Suppressor macrophage treated with lipopolysaccharide for 4 hours (primary cell): Measurements from ENCODE around the gene ZSWIM8.

Source experiments
- DNase-seq: peaks from one replicate; pipeline ENCODE4 v3.0.0-alpha.2; 2020

Gene ZSWIM8

GRCh38 chr10:73797324-73798025 is 12.1 kb downstream of the ZSWIM8 start:
- DNase-seq = no peak

DNA sequence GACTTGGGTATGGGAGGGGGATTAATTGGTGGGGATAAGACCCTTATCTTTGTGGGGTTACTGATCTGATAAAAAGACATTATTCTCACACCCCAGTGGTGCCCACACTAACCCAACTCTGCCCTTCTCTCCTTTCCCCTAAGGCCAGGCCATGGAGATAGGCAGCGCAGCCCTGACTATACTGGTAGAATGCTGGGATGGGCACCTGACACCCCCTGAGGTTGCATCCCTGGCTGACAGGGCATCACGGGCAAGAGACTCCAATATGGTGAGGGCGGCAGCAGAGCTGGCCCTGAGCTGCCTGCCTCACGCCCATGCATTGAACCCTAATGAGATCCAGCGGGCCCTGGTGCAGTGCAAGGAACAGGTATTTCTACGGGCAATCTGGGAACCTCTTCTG is 12.7 kb downstream of the ZSWIM8 start:
- DNase-seq = no peak

DNA sequence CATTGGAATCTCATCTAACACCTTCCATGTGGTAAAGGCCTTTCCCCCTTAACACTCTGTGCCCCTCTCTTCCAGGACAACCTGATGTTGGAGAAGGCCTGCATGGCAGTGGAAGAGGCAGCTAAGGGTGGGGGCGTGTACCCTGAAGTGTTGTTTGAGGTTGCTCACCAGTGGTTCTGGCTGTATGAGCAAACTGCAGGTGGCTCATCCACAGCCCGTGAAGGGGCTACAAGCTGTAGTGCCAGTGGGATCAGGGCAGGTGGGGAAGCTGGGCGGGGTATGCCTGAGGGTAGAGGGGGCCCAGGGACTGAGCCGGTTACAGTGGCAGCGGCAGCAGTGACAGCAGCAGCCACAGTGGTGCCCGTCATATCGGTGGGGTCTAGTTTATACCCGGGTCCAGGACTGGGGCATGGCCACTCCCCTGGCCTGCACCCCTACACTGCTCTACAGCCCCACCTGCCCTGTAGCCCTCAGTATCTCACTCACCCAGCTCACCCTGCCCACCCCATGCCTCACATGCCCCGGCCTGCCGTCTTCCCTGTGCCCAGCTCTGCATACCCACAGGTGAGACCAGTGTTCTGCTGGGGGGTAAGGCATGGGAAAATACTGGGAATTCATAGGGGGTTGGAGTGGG is 13.6 kb downstream of the ZSWIM8 start:
- no peak for DNase-seq

- DNase-seq = no peak
Measured at GRCh38 chr10:73799899-73800559, 14.6 kb downstream of the ZSWIM8 start.

- no peak for DNase-seq
Measured at GRCh38 chr10:73800560-73801252, 15.3 kb downstream of the ZSWIM8 start.

GRCh38 chr10:73801253-73801590 is 15.8 kb downstream of the ZSWIM8 start:
- no peak for DNase-seq

- no peak for DNase-seq
Measured at GRCh38 chr10:73802276-73802991, 17.0 kb downstream of the ZSWIM8 start.

DNA sequence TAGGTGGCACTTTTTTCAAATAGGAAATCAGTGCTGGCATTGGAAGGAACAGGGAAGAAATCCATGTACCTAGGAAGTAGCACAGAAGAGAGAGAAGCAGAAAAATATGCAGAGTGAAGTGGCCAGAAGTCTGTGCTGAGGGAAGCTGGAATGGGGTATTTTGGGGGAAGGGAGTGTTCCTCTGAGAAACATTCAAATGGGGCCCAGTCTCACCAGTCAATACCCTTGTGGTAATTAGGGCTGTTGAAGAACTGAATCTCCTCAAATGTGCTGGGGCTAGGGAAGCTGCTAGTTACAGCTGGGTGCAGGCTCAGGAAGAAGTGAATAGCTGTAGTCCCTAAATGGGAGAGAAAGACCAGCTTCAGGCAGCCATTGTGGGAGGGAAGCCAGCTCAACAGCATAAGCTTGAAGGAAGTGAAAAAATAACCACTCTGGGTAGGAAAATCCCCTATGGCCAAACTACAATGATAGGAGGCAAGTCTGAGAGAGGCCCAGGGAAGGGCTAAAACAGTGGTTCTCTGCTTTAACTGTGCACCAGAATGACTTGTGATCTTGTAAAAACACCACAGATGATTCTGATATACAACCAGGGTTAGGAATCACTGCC is 18.4 kb downstream of the ZSWIM8 start:
- DNase-seq = peak; percentile 68

GRCh38 chr10:73806176-73806950 is 21.0 kb downstream of the ZSWIM8 start:
- DNase-seq = no peak

GRCh38 chr10:73807471-73807870 is 22.1 kb downstream of the ZSWIM8 start:
- no peak for DNase-seq

DNA sequence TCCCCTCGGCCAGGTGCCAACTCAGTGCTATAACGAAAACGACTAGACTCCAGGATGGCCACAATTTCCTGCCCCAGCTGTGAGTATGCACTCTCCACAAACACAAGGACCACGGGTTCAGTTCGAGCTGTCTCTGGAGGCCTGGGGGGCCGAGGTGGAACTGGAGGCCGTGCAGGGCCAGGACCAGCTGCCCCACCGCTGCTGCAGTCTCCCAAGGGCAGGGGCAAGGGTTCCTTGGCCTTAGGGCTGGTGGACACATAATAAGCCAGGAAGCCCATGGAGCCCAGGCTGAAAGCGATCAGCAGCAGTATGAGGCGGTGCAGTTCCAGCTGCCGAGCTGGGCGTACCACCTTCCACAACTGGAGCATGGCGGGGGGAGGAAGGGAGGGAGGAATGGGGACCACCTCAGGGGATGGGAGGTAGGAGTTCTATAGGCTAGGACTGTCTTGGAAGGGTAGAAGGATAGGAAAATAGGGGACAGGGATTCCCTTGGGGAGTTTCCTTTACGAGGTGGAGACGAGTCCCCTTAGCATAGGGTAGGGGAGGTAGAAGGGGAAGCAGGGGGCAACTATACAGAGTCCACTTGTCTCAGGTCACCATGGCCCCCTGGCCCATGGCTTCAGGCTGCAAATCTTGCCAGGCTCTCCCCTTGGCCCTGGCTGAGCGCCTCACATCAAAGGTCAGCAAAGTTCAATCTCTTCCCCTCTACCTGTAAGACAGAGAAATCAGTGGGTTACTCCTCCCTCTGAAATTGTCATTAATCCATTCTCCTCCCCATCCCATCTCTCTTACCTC is 22.8 kb downstream of the ZSWIM8 start:
- DNase-seq = no peak

GRCh38 chr10:73809061-73809818 is 23.8 kb downstream of the ZSWIM8 start:
- DNase-seq = peak; percentile 48

- DNase-seq = peak; percentile 79
Measured at GRCh38 chr10:73810358-73810734, 24.9 kb downstream of the ZSWIM8 start.

- peak; percentile 28 for DNase-seq
Measured at GRCh38 chr10:73810735-73811465, 25.5 kb downstream of the ZSWIM8 start.

DNA sequence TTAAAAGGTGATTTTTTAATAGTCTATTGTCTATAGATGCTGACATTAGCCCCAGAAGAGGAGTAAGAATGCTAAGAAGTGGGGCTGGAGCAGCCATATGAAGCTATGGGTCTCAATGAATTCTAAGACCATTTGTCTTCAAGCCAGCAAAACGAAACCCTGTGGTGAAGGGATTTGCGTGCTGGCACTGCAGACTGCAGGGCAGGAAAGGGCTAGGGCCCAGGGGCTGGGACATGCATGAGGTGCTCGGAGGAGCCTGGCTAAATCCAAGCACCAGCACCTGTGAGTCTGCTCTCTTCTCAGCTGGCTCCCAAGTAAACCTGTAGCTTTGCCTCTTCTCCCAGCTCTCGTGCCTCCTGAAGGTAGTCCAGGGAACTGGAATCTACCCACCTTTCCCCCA is 27.3 kb downstream of the ZSWIM8 start:
- DNase-seq = no peak

- no peak for DNase-seq
Measured at GRCh38 chr10:73813333-73813732, 27.9 kb downstream of the ZSWIM8 start.

- no peak for DNase-seq
Measured at GRCh38 chr10:73814276-73814895, 29.0 kb downstream of the ZSWIM8 start.

GRCh38 chr10:73814896-73815718 is 29.7 kb downstream of the ZSWIM8 start:
- DNase-seq = peak; percentile 19
